Measurements from ENCODE around the gene DDX46. TPM values are rescaled to one million over a fixed set of nuclear protein-coding genes. Genes with fewer than 3 reads are reported as not detected.
"Not testable (repeated sequence)": the region's sequence is repeated elsewhere in the genome, so short reads cannot be mapped to it uniquely, and the experiment has no call there.

The DDX46 gene
- total and polyA plus RNA-seq, 7 experiments from 2014 or later: 18.0 to 72.5 (median 55.7) TPM

- H3K27ac ChIP-seq (ENCODE audit: low read depth, low read length): no peak overlapping the region
- no peak for DNase-seq
- ChIA-PET POLR2A (interaction anchor here (0.8 to 1.8 kb wide), 2 partner anchors 30 to 60 kb away, joined by 3 to 22 read pairs; partner anchors contain the start of genes PCBD2 and TXNDC15), CTCF (no interaction called here)
- peaks cover 0 to 1% (median 0%) of the 10 kb centered on the region in 11 donors for H3K9me3 Mint-ChIP-seq
- H3K4me1 ChIP-seq (ENCODE audit: control insufficient read depth in 2 of 2, insufficient read depth in 2 of 2, low read length in 2 of 2): peaks cover 16 to 19% of the 10 kb centered on the region in 2 donors
- H3K27ac Mint-ChIP-seq: peak overlapping the region in 4 of 9 donors; percentile 94 to 99 (median 98)
- peaks cover 12 to 30% (median 28%) of the 10 kb centered on the region in 7 donors for H3K4me1 Mint-ChIP-seq
- H3K9me3 ChIP-seq (ENCODE audit: control insufficient read depth in 2 of 3, low read length in 3 of 3): no peaks in the 10 kb centered on the region
- H3K27me3 Mint-ChIP-seq: no peaks in the 10 kb centered on the region
- H3K27me3 ChIP-seq (ENCODE audit: control insufficient read depth in 2 of 2, insufficient read depth in 2 of 2, low read length in 2 of 2): no peaks in the 10 kb centered on the region
- intact Hi-C loops (cut with micrococcal nuclease): loop anchor here (2.0 to 10.0 kb wide), 3 partner anchors 317 to 839 kb away; partner anchors contain the start of genes JADE2 (in 1 of the 2) and VDAC1 (in 1 of the 2)
- H3K4me3 Mint-ChIP-seq: no peak overlapping the region
- peaks cover 0 to 9% (median 0%) of the 10 kb centered on the region in 3 experiments for H3K36me3 ChIP-seq (ENCODE audit: control insufficient read depth in 2 of 3, insufficient read depth in 3 of 3, low read length in 3 of 3)
- H3K4me3 ChIP-seq (ENCODE audit: low read length): no peak overlapping the region
- peaks cover 0 to 10% (median 7%) of the 10 kb centered on the region in 5 donors for H3K36me3 Mint-ChIP-seq
- no peak for ATAC-seq
Observed at GRCh38 chr5:134844252-134844651, 85.7 kb downstream of the DDX46 start.

GRCh38 chr5:134845335-134845851, 86.8 kb downstream of the DDX46 start:
- Mint-ChIP-seq H3K4me3 (peak overlapping the region; percentile 84 to 99 (median 94)), H3K27ac (peak overlapping the region; percentile 94 to 99 (median 97)), H3K9me3 (no peaks in the 10 kb centered on the region), H3K36me3 (peaks cover 0 to 10% (median 4%) of the 10 kb centered on the region in 5 donors), H3K4me1 (peaks cover 12 to 36% (median 28%) of the 10 kb centered on the region in 7 donors), H3K27me3 (no peaks in the 10 kb centered on the region)
- intact Hi-C loops (cut with micrococcal nuclease): loop anchor here (1.0 to 10.0 kb wide), 11 partner anchors 29 to 841 kb away; partner anchors contain the start of genes CAMLG (in 2 of the 2), DDX46 (in 2 of the 2), PCBD2 (in 2 of the 2) and TXNDC15 (in 2 of the 2)
- DNase-seq (no peak), ATAC-seq (no peak)
- POLR2A ChIA-PET: interaction anchor here (0.5 to 1.8 kb wide), 14 partner anchors 11 to 617 kb away, joined by 3 to 37 read pairs (median 4); partner anchors contain the start of genes CAMLG, DDX46, PCBD2 and TXNDC15
- no peaks in the 10 kb centered on the region for H3K27me3 ChIP-seq (ENCODE audit: control insufficient read depth in 2 of 2, insufficient read depth in 2 of 2, low read length in 2 of 2)
- H3K4me3 ChIP-seq (ENCODE audit: low read length): peak overlapping the region; percentile 60
- H3K9me3 ChIP-seq (ENCODE audit: control insufficient read depth in 2 of 3, low read length in 3 of 3): no peaks in the 10 kb centered on the region
- peaks cover 0 to 7% (median 0%) of the 10 kb centered on the region in 3 experiments for H3K36me3 ChIP-seq (ENCODE audit: control insufficient read depth in 2 of 3, insufficient read depth in 3 of 3, low read length in 3 of 3)
- peaks cover 16 to 19% of the 10 kb centered on the region in 2 donors for H3K4me1 ChIP-seq (ENCODE audit: control insufficient read depth in 2 of 2, insufficient read depth in 2 of 2, low read length in 2 of 2)
- CTCF ChIA-PET: interaction anchor here (0.9 to 1.0 kb wide), 3 partner anchors 28 to 107 kb away, joined by 3 to 7 read pairs (median 6); partner anchors contain the start of genes CAMLG, PCBD2 and TXNDC15
- peak overlapping the region; percentile 96 for H3K27ac ChIP-seq (ENCODE audit: low read depth, low read length)

- CTCF ChIA-PET: interaction anchor here (0.9 to 1.1 kb wide), 4 partner anchors 28 to 108 kb away, joined by 3 to 7 read pairs (median 4); partner anchors contain the start of genes CAMLG, PCBD2 and TXNDC15
- Mint-ChIP-seq H3K4me3 (peak within 1 kb of the TSS; percentile 84 to 99 (median 94)), H3K27me3 (no peaks in the 10 kb centered on the region), H3K27ac (peak within 1 kb of the TSS; percentile 94 to 99 (median 97)), H3K36me3 (peaks cover 0 to 7% (median 0%) of the 10 kb centered on the region in 5 donors), H3K4me1 (peaks cover 12 to 42% (median 31%) of the 10 kb centered on the region in 7 donors), H3K9me3 (no peaks in the 10 kb centered on the region)
- intact Hi-C loops (cut with micrococcal nuclease): loop anchor here (1.0 to 10.0 kb wide), 11 partner anchors 28 to 841 kb away; partner anchors contain the start of genes CAMLG (in 2 of the 2), DDX46 (in 2 of the 2), PCBD2 (in 2 of the 2) and SAR1B (in 2 of the 2)
- Histone ChIP-seq H3K27ac (ENCODE audit: low read depth, low read length) (peak within 1 kb of the TSS; percentile 96), H3K27me3 (ENCODE audit: control insufficient read depth in 2 of 2, insufficient read depth in 2 of 2, low read length in 2 of 2) (no peaks in the 10 kb centered on the region), H3K4me1 (ENCODE audit: control insufficient read depth in 2 of 2, insufficient read depth in 2 of 2, low read length in 2 of 2) (peaks cover 16 to 19% of the 10 kb centered on the region in 2 donors), H3K9me3 (ENCODE audit: control insufficient read depth in 2 of 3, low read length in 3 of 3) (no peaks in the 10 kb centered on the region), H3K4me3 (ENCODE audit: low read length) (peak within 1 kb of the TSS; percentile 60), H3K36me3 (ENCODE audit: control insufficient read depth in 2 of 3, insufficient read depth in 3 of 3, low read length in 3 of 3) (peaks cover 0 to 4% (median 0%) of the 10 kb centered on the region in 3 experiments)
- POLR2A ChIA-PET: interaction anchor here (0.5 to 1.8 kb wide), 14 partner anchors 12 to 618 kb away, joined by 3 to 37 read pairs (median 5); partner anchors contain the start of genes CAMLG, DDX46, PCBD2 and TXNDC15
- DNase-seq: peak; percentile 83 to 93 (median 90)
- peak; percentile 98 for ATAC-seq
Observed at GRCh38 chr5:134845852-134846640, 87.5 kb downstream of the DDX46 start, which contains the start of gene C5orf24. TSS of gene C5orf24 (plus strand) at chr5:134845968. CDS start at chr5:134854901, 8,933 bp downstream.

- POLR2A ChIA-PET: interaction anchor here (0.7 to 1.2 kb wide), 6 partner anchors 8 to 621 kb away, joined by 3 to 12 read pairs (median 4); partner anchors contain the start of genes PCBD2, PPP2CA and TXNDC15
- DNase-seq: peak in 2 of 9 donors; percentile 11 to 13
Observed at GRCh38 chr5:134846641-134846960, 88.0 kb downstream of the DDX46 start.

GRCh38 chr5:134849434-134849933, 90.9 kb downstream of the DDX46 start:
- intact Hi-C loops (cut with micrococcal nuclease): loop anchor here in 1 of 2 donors (5.0 to 10.0 kb wide), 2 partner anchors 672 to 845 kb away; partner anchors contain the start of genes SKP1 and VDAC1
- H3K9me3 ChIP-seq (ENCODE audit: control insufficient read depth in 2 of 3, low read length in 3 of 3); ATAC-seq; H3K27me3 ChIP-seq (ENCODE audit: control insufficient read depth in 2 of 2, insufficient read depth in 2 of 2, low read length in 2 of 2); H3K9me3 Mint-ChIP-seq; H3K4me3 ChIP-seq (ENCODE audit: low read length); H3K27me3 Mint-ChIP-seq; DNase-seq; H3K36me3 ChIP-seq (ENCODE audit: control insufficient read depth in 2 of 3, insufficient read depth in 3 of 3, low read length in 3 of 3); H3K27ac ChIP-seq (ENCODE audit: low read depth, low read length); POLR2A ChIA-PET: not testable (repeated sequence)
- Mint-ChIP-seq H3K36me3 (peaks cover 0 to 13% (median 3%) of the 10 kb centered on the region in 5 donors), H3K4me3 (peak overlapping the region in 4 of 10 donors; percentile 16 to 44 (median 27)), H3K4me1 (peaks cover 12 to 65% (median 52%) of the 10 kb centered on the region in 7 donors), H3K27ac (peak overlapping the region in 3 of 9 donors; percentile 17 to 74 (median 52))
- peaks cover 16 to 19% of the 10 kb centered on the region in 2 donors for H3K4me1 ChIP-seq (ENCODE audit: control insufficient read depth in 2 of 2, insufficient read depth in 2 of 2, low read length in 2 of 2)
- CTCF ChIA-PET: interaction anchor here (0.6 to 0.7 kb wide), 2 partner anchors 8 to 480 kb away, joined by 4 to 5 read pairs; no protein-coding TSS in a partner anchor

More at GRCh38 chr5:134846641-134846960, 88.0 kb downstream of the DDX46 start:
- ATAC-seq: no peak
- CTCF ChIA-PET: interaction anchor here (0.9 to 1.1 kb wide), 3 partner anchors 9 to 58 kb away, joined by 3 to 4 read pairs (median 3); partner anchors contain the start of gene PCBD2
- Mint-ChIP-seq H3K9me3 (no peaks in the 10 kb centered on the region), H3K27me3 (no peaks in the 10 kb centered on the region), H3K4me3 (peak overlapping the region; percentile 84 to 99 (median 94)), H3K4me1 (peaks cover 12 to 48% (median 37%) of the 10 kb centered on the region in 7 donors), H3K36me3 (peaks cover 0 to 7% (median 0%) of the 10 kb centered on the region in 5 donors), H3K27ac (peak overlapping the region; percentile 92 to 98 (median 95))
- intact Hi-C loops (cut with micrococcal nuclease): loop anchor here (1.0 to 10.0 kb wide), 3 partner anchors 214 to 842 kb away; partner anchors contain the start of genes SAR1B (in 1 of the 2), SKP1 (in 1 of the 2) and VDAC1 (in 1 of the 2)
- peaks cover 0 to 4% (median 0%) of the 10 kb centered on the region in 3 experiments for H3K36me3 ChIP-seq (ENCODE audit: control insufficient read depth in 2 of 3, insufficient read depth in 3 of 3, low read length in 3 of 3)
- H3K4me3 ChIP-seq (ENCODE audit: low read length): peak overlapping the region; percentile 60
- H3K4me1 ChIP-seq (ENCODE audit: control insufficient read depth in 2 of 2, insufficient read depth in 2 of 2, low read length in 2 of 2): peaks cover 16 to 19% of the 10 kb centered on the region in 2 donors
- no peaks in the 10 kb centered on the region for H3K9me3 ChIP-seq (ENCODE audit: control insufficient read depth in 2 of 3, low read length in 3 of 3)
- no peaks in the 10 kb centered on the region for H3K27me3 ChIP-seq (ENCODE audit: control insufficient read depth in 2 of 2, insufficient read depth in 2 of 2, low read length in 2 of 2)
- peak overlapping the region; percentile 96 for H3K27ac ChIP-seq (ENCODE audit: low read depth, low read length)
